ENCODE data around the gene ATP2B3. TPM values are rescaled to one million over a fixed set of nuclear protein-coding genes. Genes with fewer than 3 reads are reported as not detected.

ATP2B3 gene
- total RNA-seq, 2 donors from 2014 or later = not detected

- H3K4me1 ChIP-seq = no peaks in the 10 kb centered on the region
- no peaks in the 10 kb centered on the region for H3K9me3 ChIP-seq
- no peak overlapping the region for H3K4me3 ChIP-seq
- no peak for TF ChIP-seq CTCF (IDR thresholded peaks at IDR 0.05)
- no peak overlapping the region for H3K27ac ChIP-seq
- no peaks in the 10 kb centered on the region for H3K27me3 ChIP-seq
- no peak for DNase-seq (ENCODE audit: low spot score)
- no peaks in the 10 kb centered on the region for H3K36me3 ChIP-seq
Observed at GRCh38 chrX:153527208-153527607, 9.8 kb downstream of the ATP2B3 start.

GRCh38 chrX:153530411-153531129 lies 13.1 kb downstream of the ATP2B3 start:
- no peak overlapping the region for H3K27ac ChIP-seq
- no peaks in the 10 kb centered on the region for H3K36me3 ChIP-seq
- DNase-seq (ENCODE audit: low spot score) = no peak
- H3K4me1 ChIP-seq = no peaks in the 10 kb centered on the region
- no peak overlapping the region for H3K4me3 ChIP-seq
- H3K27me3 ChIP-seq = no peaks in the 10 kb centered on the region
- H3K9me3 ChIP-seq = no peaks in the 10 kb centered on the region
- no peak for TF ChIP-seq CTCF (IDR thresholded peaks at IDR 0.05)

GRCh38 chrX:153533091-153533490 lies 15.6 kb downstream of the ATP2B3 start:
- H3K36me3 ChIP-seq = no peaks in the 10 kb centered on the region
- no peak for TF ChIP-seq CTCF (IDR thresholded peaks at IDR 0.05)
- no peaks in the 10 kb centered on the region for H3K27me3 ChIP-seq
- H3K9me3 ChIP-seq = no peaks in the 10 kb centered on the region
- no peak overlapping the region for H3K27ac ChIP-seq
- no peak overlapping the region for H3K4me3 ChIP-seq
- no peak for DNase-seq (ENCODE audit: low spot score)
- no peaks in the 10 kb centered on the region for H3K4me1 ChIP-seq

GRCh38 chrX:153537080-153537479 lies 19.6 kb downstream of the ATP2B3 start:
- TF ChIP-seq CTCF (IDR thresholded peaks at IDR 0.05) = no peak
- H3K4me3 ChIP-seq = no peak overlapping the region
- H3K27ac ChIP-seq = no peak overlapping the region
- no peaks in the 10 kb centered on the region for H3K9me3 ChIP-seq
- H3K27me3 ChIP-seq = no peaks in the 10 kb centered on the region
- H3K4me1 ChIP-seq = no peaks in the 10 kb centered on the region
- no peaks in the 10 kb centered on the region for H3K36me3 ChIP-seq
- DNase-seq (ENCODE audit: low spot score) = no peak

- Histone ChIP-seq H3K36me3 (no peaks in the 10 kb centered on the region), H3K27ac (no peak overlapping the region), H3K4me1 (no peaks in the 10 kb centered on the region), H3K4me3 (no peak overlapping the region), H3K27me3 (no peaks in the 10 kb centered on the region), H3K9me3 (no peaks in the 10 kb centered on the region)
- no peak for DNase-seq (ENCODE audit: low spot score)
- no peak for TF ChIP-seq CTCF (IDR thresholded peaks at IDR 0.05)
Observed at GRCh38 chrX:153537526-153538295, 20.3 kb downstream of the ATP2B3 start.
